WERI-Rb-1 (cell line): Measurements from ENCODE around the gene DPP10.

Experiments
- DNase-seq: peaks from one replicate; pipeline ENCODE4 v3.0.0-alpha.2; 2020
- H3K27ac ChIP-seq: fragments of 250-450 bp; sonication (Bioruptor Pico); 2 replicates; pipeline ENCODE4 v1.5.1; 2020; ENCODE audit warnings: mild to moderate bottlenecking, moderate library complexity
- H3K27me3 ChIP-seq: fragments of 250-450 bp; sonication (Bioruptor Pico); 2 replicates; pipeline ENCODE4 v1.5.1; 2021; ENCODE audit warnings: mild to moderate bottlenecking, low read depth, moderate library complexity; ENCODE audit not compliant: insufficient read depth, severe bottlenecking
- H3K36me3 ChIP-seq: fragments of 250-450 bp; sonication (Bioruptor Pico); 2 replicates; pipeline ENCODE4 v1.5.1; 2020; ENCODE audit warnings: mild to moderate bottlenecking, moderate library complexity
- H3K4me3 ChIP-seq: 2 replicates; pipeline ENCODE4 v1.5.1; 2011; ENCODE audit warnings: low read depth, mild to moderate bottlenecking, control low read depth, low read length
- H3K9me3 ChIP-seq: fragments of 250-450 bp; sonication (Bioruptor Pico); 2 replicates; pipeline ENCODE4 v1.5.1; 2021; ENCODE audit warnings: mild to moderate bottlenecking, moderate library complexity; ENCODE audit not compliant: severe bottlenecking
- TF ChIP-seq, protein P1 (sequence below): IDR thresholded peaks from 2 replicates; pipeline ENCODE4 v1.5.1; 2011; ENCODE audit warnings: low read depth, mild to moderate bottlenecking, control low read depth, inconsistent platforms, low read length

The DPP10 gene

DNA sequence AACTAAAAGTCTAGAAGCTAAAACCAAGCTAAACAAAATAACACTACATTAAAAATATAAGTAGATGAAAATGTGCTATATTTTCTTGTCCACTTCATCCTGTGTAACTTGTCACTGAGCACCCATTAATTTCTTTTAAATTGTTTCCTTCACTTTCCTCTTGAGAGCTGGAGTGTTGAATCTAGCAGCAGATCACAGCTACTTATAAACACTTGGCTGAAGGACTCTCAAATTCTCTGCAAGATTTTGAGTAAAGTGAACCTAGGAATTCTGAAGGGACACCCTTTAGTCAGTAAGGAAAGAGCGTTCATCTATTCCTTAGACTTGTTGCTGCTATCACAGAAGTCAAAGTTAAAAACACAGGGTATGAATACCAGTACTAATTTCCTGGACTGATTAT is 1163.9 kb downstream of the DPP10 start:
- no peaks in the 10 kb centered on the region for H3K27me3 ChIP-seq
- no peaks in the 10 kb centered on the region for H3K9me3 ChIP-seq
- H3K36me3 ChIP-seq: peaks cover 12% of the 10 kb centered on the region
- no peak overlapping the region for H3K27ac ChIP-seq
- TF ChIP-seq, protein P1, sequence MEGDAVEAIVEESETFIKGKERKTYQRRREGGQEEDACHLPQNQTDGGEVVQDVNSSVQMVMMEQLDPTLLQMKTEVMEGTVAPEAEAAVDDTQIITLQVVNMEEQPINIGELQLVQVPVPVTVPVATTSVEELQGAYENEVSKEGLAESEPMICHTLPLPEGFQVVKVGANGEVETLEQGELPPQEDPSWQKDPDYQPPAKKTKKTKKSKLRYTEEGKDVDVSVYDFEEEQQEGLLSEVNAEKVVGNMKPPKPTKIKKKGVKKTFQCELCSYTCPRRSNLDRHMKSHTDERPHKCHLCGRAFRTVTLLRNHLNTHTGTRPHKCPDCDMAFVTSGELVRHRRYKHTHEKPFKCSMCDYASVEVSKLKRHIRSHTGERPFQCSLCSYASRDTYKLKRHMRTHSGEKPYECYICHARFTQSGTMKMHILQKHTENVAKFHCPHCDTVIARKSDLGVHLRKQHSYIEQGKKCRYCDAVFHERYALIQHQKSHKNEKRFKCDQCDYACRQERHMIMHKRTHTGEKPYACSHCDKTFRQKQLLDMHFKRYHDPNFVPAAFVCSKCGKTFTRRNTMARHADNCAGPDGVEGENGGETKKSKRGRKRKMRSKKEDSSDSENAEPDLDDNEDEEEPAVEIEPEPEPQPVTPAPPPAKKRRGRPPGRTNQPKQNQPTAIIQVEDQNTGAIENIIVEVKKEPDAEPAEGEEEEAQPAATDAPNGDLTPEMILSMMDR: no peak
- no peak overlapping the region for H3K4me3 ChIP-seq
- DNase-seq: no peak

DNA sequence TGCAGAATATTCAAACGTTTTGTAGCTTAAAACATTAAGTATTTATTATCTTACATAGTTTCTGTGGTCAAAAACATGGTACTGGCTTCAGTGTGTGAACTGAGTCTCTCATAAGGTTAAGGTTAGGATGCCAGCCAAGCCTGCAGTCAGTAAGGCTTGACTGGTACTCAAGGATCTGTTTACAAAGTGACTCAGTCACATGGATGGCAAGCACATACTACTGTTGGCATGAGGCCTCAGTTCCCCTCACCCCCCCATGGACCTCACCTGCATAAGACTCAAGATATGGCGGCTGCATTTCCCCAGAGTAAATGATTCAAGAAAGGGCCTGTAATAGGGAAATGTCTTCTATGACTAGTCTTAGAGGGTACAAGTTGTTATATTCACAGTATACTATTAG is 1167.5 kb downstream of the DPP10 start:
- no peak overlapping the region for H3K27ac ChIP-seq
- H3K4me3 ChIP-seq: no peak overlapping the region
- TF ChIP-seq, protein P1: no peak
- no peaks in the 10 kb centered on the region for H3K9me3 ChIP-seq
- no peak for DNase-seq
- H3K27me3 ChIP-seq: no peaks in the 10 kb centered on the region
- no peaks in the 10 kb centered on the region for H3K36me3 ChIP-seq

DNA sequence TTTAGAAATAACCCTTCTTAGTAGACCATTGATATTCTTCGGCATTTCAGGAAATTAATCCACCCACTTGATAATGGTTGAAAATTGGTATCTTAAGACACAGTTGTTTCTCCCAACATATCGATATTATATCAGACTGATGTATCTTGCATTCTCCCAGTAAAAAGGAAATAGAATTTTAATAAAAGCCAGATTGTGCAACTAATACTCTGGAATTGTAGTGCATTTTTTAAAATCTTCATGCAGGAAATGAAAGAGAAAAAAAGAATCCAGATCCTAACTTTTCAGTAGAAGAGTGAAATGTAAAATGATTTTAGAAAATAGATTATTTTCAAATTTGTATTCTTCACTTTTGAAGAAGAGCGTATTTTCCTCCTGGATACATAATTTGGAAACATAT is 1168.4 kb downstream of the DPP10 start:
- no peak for DNase-seq
- Histone ChIP-seq H3K4me3 (no peak overlapping the region), H3K36me3 (no peaks in the 10 kb centered on the region), H3K9me3 (no peaks in the 10 kb centered on the region), H3K27me3 (no peaks in the 10 kb centered on the region), H3K27ac (no peak overlapping the region)
- TF ChIP-seq, protein P1: no peak

DNA sequence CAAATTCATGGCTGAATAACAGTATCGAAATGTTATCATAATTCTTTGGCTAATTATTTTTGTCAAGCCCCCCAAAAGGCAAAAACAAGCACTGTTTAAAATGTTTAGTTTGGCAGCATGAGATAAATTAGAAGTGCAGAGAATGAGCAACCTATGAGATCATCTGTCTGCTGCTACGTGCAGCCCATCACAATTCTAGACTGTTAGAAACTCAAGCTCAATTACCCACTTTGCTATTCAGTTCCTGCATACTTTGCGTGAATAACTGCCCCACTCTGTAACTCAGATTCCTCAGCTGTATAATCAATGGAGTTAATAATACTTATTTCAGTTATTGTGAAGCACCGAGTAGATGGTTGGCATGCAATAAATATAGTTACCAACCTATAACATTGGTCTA is 1181.9 kb downstream of the DPP10 start:
- Histone ChIP-seq H3K27me3 (no peaks in the 10 kb centered on the region), H3K9me3 (no peaks in the 10 kb centered on the region), H3K36me3 (peaks cover 4% of the 10 kb centered on the region), H3K27ac (no peak overlapping the region), H3K4me3 (no peak overlapping the region)
- DNase-seq: no peak
- TF ChIP-seq, protein P1: no peak

DNA sequence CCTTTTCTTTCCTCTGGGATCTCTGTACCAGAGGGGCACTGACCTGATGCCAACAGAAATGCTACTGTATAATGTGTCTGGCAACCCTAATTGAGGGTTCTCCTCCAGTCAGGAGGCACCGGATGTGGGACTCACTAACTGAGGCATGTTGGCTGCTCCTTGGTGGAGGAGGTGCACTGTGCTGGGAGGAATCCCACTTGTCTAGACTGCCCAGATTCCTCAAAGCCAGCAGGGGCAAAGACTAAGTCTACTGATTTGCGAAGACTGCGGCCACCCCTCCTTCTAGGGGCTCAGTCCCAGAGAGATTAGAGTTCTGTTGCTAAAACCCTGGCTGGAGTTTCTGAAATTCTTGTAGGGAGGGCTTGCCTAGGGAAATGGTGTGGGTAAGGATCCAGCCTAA is 1192.1 kb downstream of the DPP10 start:
- H3K9me3 ChIP-seq: no peaks in the 10 kb centered on the region
- no peaks in the 10 kb centered on the region for H3K27me3 ChIP-seq
- no peak overlapping the region for H3K27ac ChIP-seq
- H3K4me3 ChIP-seq: no peak overlapping the region
- TF ChIP-seq, protein P1: no peak
- H3K36me3 ChIP-seq: peaks cover 17% of the 10 kb centered on the region
- no peak for DNase-seq

DNA sequence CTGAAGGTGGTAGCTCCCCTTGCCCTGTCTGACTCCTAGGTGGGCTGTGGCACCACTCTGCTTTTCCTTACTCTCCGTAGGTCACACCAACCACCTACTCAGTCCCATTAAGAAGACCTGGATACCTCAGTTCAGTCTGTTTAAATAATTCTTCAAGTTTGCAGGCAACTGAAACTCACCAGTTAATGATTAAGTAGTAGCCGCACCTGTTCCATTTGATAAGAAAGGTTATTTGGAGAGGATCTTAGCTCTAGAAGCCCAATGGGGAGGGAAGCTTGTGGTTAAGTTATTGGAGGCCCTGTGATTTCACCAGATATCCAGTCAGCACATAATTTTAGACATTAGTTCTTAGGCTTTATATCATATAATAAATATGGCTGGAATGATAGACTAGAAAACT is 1193.0 kb downstream of the DPP10 start:
- no peak for DNase-seq
- H3K36me3 ChIP-seq: peaks cover 17% of the 10 kb centered on the region
- no peaks in the 10 kb centered on the region for H3K27me3 ChIP-seq
- TF ChIP-seq, protein P1: no peak
- no peak overlapping the region for H3K27ac ChIP-seq
- no peaks in the 10 kb centered on the region for H3K9me3 ChIP-seq
- no peak overlapping the region for H3K4me3 ChIP-seq
